CD4-positive, alpha-beta memory T cell (primary cell): Measurements from ENCODE around the gene TOR1AIP1. TPM values are rescaled to one million over a fixed set of nuclear protein-coding genes. Genes with fewer than 3 reads are reported as not detected.
"Not testable (repeated sequence)": the region's sequence is repeated elsewhere in the genome, so short reads cannot be mapped to it uniquely, and the experiment has no call there.

ENCODE experiments used
- CTCF ChIA-PET: fragments of 350-600 bp; sonication (Branson Sonifier 250); formaldehyde crosslinking; loops from one replicate; lab custom pipeline; 2021; ENCODE audit warnings: inconsistent platforms; ENCODE audit not compliant: partially characterized antibody; lab: Charles Lee
- POLR2A ChIA-PET: fragments of 350-600 bp; sonication (Branson Sonifier 250); formaldehyde crosslinking; loops from one replicate; lab custom pipeline; 2021; ENCODE audit not compliant: partially characterized antibody; lab: Charles Lee
- DNase-seq, 5 donors: peaks; one replicate each; pipeline versions ENCODE4 v3.0.0 to v3.0.0-alpha.2; 2020 to 2022; ENCODE audit warnings: mixed read lengths in 1 of 5
- H3K27ac ChIP-seq: one replicate; pipeline ENCODE4 v1.7.0; 2013; ENCODE audit warnings: low read depth, low read length
- H3K27me3 ChIP-seq: 2 replicates; pipeline ENCODE4 v1.7.0; 2013; ENCODE audit warnings: mild to moderate bottlenecking, low read length, moderate library complexity; ENCODE audit not compliant: insufficient read depth
- H3K36me3 ChIP-seq: 2 replicates; pipeline ENCODE4 v1.7.0; 2013; ENCODE audit warnings: mild to moderate bottlenecking, low read length, moderate library complexity; ENCODE audit not compliant: insufficient read depth
- H3K4me1 ChIP-seq: 2 replicates; pipeline ENCODE4 v1.7.0; 2013; ENCODE audit warnings: mild to moderate bottlenecking, low read length, moderate library complexity; ENCODE audit not compliant: insufficient read depth
- H3K4me3 ChIP-seq, 2 donors: one replicate each; pipeline ENCODE4 v1.7.0; 2013; ENCODE audit warnings: low read length in 2 of 2, mild to moderate bottlenecking in 1 of 2
- H3K9me3 ChIP-seq, 2 donors: one replicate each; pipeline ENCODE4 v1.7.0; 2013; ENCODE audit warnings: low read length in 2 of 2, control low read depth in 1 of 2; ENCODE audit not compliant: control insufficient read depth in 1 of 2
- H3K27ac Mint-ChIP-seq, 7 donors: one replicate each; pipeline ENCODE4 v1.8.0; 2020 to 2021; ENCODE audit warnings: mixed read lengths in 7 of 7, mild to moderate bottlenecking in 6 of 7, inconsistent platforms in 3 of 7, moderate library complexity in 3 of 7
- H3K27me3 Mint-ChIP-seq, 2 donors: one replicate each; pipeline ENCODE4 v1.8.0; 2020 to 2021; ENCODE audit warnings: mixed read lengths in 2 of 2
- H3K36me3 Mint-ChIP-seq, 2 donors: one replicate each; pipeline ENCODE4 v1.8.0; 2020 to 2021; ENCODE audit warnings: mixed read lengths in 2 of 2, inconsistent platforms in 1 of 2, mild to moderate bottlenecking in 1 of 2
- H3K4me1 Mint-ChIP-seq, 4 donors: one replicate each; pipeline ENCODE4 v1.8.0; 2020 to 2021; ENCODE audit warnings: mixed read lengths in 4 of 4, mild to moderate bottlenecking in 1 of 4
- H3K4me3 Mint-ChIP-seq, 8 donors: one replicate each; pipeline ENCODE4 v1.8.0; 2020 to 2021; ENCODE audit warnings: mixed read lengths in 8 of 8, mild to moderate bottlenecking in 7 of 8, moderate library complexity in 6 of 8, inconsistent platforms in 3 of 8
- H3K9me3 Mint-ChIP-seq, 8 donors: one replicate each; pipeline ENCODE4 v1.8.0; 2020 to 2021; ENCODE audit warnings: mixed read lengths in 8 of 8, mild to moderate bottlenecking in 5 of 8, inconsistent platforms in 3 of 8, moderate library complexity in 1 of 8
- intact Hi-C: fragments of 100-400 bp; cut with micrococcal nuclease; formaldehyde crosslinking; loops from one replicate; pipeline ENCODE4 v1.15.1; 2023
- polyA plus RNA-seq, 2 donors: library from polyadenylated mRNA; unstranded; fragments of 300-500 nt; fragmentation: Illumina TruSeq; gene quantifications; one replicate each; pipeline ENCODE4 v1.2.3, GENCODE V29; 2021
- total RNA-seq, 2 experiments: library from RNA; stranded (reverse); gene quantifications; one replicate each; pipeline ENCODE4 v1.2.3, GENCODE V29; 2021

Gene TOR1AIP1
- total and polyA plus RNA-seq, 4 experiments from 2014 or later: 53.8 to 90.6 (median 70.1) TPM

DNA sequence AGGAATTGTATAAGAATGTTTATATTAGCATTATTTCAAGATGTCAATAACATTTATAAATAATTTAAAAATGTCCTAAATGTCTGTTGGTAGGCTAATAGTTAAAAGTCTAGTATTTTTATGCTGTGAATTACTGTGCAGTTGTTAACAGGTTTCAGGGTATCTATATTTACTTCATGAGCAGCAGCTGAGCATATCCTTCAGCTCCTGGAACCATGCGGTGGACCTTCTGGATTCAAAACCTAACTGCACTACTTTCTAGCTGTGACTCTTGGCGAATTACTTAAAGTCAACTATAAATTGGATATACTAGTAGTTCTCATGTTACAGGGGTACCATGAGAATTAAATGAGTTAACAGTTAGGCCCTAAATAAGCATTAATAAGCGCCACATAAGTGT, 76.3 kb downstream of the TOR1AIP1 start:
- Mint-ChIP-seq H3K27me3 (no peaks in the 10 kb centered on the region), H3K9me3 (peaks cover 0 to 4% (median 0%) of the 10 kb centered on the region in 8 donors), H3K4me3 (no peak overlapping the region), H3K27ac (no peak overlapping the region), H3K4me1 (peaks cover 38 to 76% (median 56%) of the 10 kb centered on the region in 4 donors), H3K36me3 (peaks cover 14 to 22% of the 10 kb centered on the region in 2 donors)
- Histone ChIP-seq H3K36me3 (no peaks in the 10 kb centered on the region), H3K27ac (no peak overlapping the region), H3K4me3 (no peak overlapping the region), H3K4me1 (peaks cover 47% of the 10 kb centered on the region), H3K9me3 (no peaks in the 10 kb centered on the region), H3K27me3 (no peaks in the 10 kb centered on the region)
- POLR2A ChIA-PET: interaction anchor here (1.2 kb wide), 1 partner anchor 76 kb away, joined by 6 read pairs; the partner anchor contains the start of gene TOR1AIP1
- intact Hi-C loops: loop anchor here (10.0 kb wide), 1 partner anchor 1146 kb away; no protein-coding TSS in a partner anchor
- DNase-seq: no peak
- CTCF ChIA-PET: no interaction called here

DNA sequence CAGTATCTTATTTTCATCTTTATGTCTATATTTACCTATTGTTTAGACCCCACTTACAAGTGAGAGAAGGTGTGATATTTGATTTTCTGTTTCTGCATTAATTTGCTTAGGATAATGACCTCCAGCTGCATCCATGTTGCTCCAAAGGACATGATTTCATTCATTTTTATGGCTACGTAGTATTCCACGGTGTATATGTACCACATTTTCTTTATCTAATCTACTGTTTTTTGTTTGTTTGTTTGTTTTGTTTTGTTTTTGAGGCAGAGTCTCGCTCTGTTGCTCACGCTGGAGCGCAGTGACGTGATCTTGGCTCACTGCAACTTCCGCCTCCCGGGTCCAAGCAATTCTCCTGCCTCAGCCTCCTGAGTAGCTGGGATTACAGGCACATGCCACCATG, 80.1 kb downstream of the TOR1AIP1 start:
- H3K36me3 ChIP-seq, intact Hi-C loops, H3K4me3 Mint-ChIP-seq, POLR2A ChIA-PET, H3K9me3 ChIP-seq, H3K9me3 Mint-ChIP-seq, H3K27ac ChIP-seq, H3K27me3 Mint-ChIP-seq, H3K4me3 ChIP-seq, H3K27me3 ChIP-seq, DNase-seq, H3K27ac Mint-ChIP-seq: not testable (repeated sequence)
- H3K4me1 ChIP-seq: peaks cover 37% of the 10 kb centered on the region
- CTCF ChIA-PET: interaction anchor here (1.1 kb wide), 1 partner anchor 16 kb away, joined by 3 read pairs; no protein-coding TSS in a partner anchor
- H3K36me3 Mint-ChIP-seq: peaks cover 22% of the 10 kb centered on the region in 2 donors
- peaks cover 39 to 63% (median 53%) of the 10 kb centered on the region in 4 donors for H3K4me1 Mint-ChIP-seq

DNA sequence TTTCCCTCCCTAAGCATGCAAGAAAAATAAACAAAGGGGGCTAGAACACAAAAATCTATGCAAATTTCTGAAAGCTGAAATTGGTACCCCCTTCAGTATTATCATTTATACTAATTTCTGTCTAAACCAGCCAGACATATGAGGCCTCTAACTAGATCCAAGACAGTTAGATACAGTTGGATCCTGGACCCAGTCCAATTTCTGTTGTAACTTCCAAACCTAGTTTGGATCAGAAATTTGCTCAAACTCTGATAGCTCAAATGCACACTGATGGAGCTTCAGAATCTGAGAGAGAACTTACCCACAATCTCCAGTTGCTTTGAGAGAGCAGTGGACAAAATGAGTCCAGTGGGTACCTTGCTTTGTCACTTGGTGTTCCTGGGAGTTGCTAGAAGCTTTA, 84.5 kb downstream of the TOR1AIP1 start:
- no peak for DNase-seq
- intact Hi-C loops: no loop called here
- H3K27me3 ChIP-seq: no peaks in the 10 kb centered on the region
- H3K36me3 ChIP-seq: no peaks in the 10 kb centered on the region
- Mint-ChIP-seq H3K36me3 (peaks cover 31 to 33% of the 10 kb centered on the region in 2 donors), H3K4me1 (peaks cover 43 to 65% (median 56%) of the 10 kb centered on the region in 4 donors), H3K27me3 (no peaks in the 10 kb centered on the region), H3K9me3 (peaks cover 0 to 8% (median 0%) of the 10 kb centered on the region in 8 donors), H3K27ac (no peak overlapping the region), H3K4me3 (no peak overlapping the region)
- no peaks in the 10 kb centered on the region for H3K9me3 ChIP-seq
- H3K4me1 ChIP-seq: peaks cover 51% of the 10 kb centered on the region
- POLR2A ChIA-PET: interaction anchor here (2.6 kb wide), 1 partner anchor 12 kb away, joined by 12 read pairs; the partner anchor contains the start of gene CEP350
- CTCF ChIA-PET: interaction anchor here (0.8 to 1.4 kb wide), 3 partner anchors 10 to 212 kb away, joined by 3 read pairs; no protein-coding TSS in a partner anchor
- H3K27ac ChIP-seq: no peak overlapping the region
- H3K4me3 ChIP-seq: no peak overlapping the region

GRCh38 chr1:179968284-179968993, 86.4 kb downstream of the TOR1AIP1 start:
- Mint-ChIP-seq H3K4me3 (peak overlapping the region in 3 of 8 donors; percentile 22 to 46 (median 45)), H3K27ac (peak overlapping the region in 1 of 7 donors; percentile 41)

DNA sequence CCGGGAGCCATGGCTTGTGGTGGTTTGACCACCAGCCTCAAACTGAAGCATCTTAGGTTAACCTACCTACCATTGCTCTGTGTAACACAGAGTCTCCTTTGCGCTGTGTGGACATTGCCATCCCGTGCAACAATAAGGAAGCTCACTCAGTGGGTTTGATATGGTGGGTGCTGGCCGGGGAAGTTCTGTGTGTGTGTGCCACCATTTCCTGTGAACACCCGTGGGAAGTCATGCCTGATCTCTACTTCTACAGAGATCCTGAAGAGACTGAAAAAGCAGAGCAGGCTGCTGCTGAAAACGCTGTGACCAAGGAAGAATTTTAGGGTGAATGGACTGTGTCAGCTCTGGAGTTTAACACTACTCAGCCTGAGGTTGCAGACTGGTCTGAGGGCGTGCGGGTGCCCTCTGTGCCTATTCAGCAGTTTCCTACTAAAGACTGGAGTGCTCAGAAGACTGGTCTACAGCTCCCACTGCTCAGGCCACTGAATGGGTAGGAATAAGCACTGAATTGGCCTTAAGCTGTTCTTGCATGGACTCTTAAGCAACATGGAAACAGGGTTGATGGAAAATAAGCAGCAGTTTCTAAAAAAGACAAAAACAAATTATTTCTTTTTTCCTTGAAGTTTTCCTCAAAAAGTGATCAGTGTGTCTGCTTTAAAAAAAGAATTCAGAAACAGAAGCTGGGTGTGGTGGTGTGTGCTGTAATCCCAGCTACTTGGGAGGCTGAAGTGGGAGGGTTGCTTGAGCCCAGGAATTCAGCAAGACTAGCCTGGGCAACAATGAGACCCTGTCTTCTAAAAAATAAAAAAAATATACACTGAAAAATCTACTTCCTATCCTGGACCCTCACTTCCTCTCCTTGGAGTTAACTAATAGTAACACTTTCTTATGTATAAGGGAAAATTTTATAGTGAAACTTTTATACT, 87.2 kb downstream of the TOR1AIP1 start:
- POLR2A ChIA-PET: interaction anchor here (0.9 kb wide), 1 partner anchor 87 kb away, joined by 3 read pairs; the partner anchor contains the start of gene TOR1AIP1
- no peak for DNase-seq
- Histone ChIP-seq H3K27ac (no peak overlapping the region), H3K4me3 (no peak overlapping the region), H3K27me3 (no peaks in the 10 kb centered on the region), H3K36me3 (no peaks in the 10 kb centered on the region), H3K4me1 (peaks cover 36% of the 10 kb centered on the region), H3K9me3 (no peaks in the 10 kb centered on the region)
- no peaks in the 10 kb centered on the region for H3K27me3 Mint-ChIP-seq
- intact Hi-C loops: no loop called here
- peak overlapping the region in 4 of 7 donors; percentile 8 to 44 (median 33) for H3K27ac Mint-ChIP-seq
- peaks cover 23 to 37% of the 10 kb centered on the region in 2 donors for H3K36me3 Mint-ChIP-seq
- peaks cover 41 to 68% (median 55%) of the 10 kb centered on the region in 4 donors for H3K4me1 Mint-ChIP-seq
- peak overlapping the region in 4 of 8 donors; percentile 10 to 46 (median 34) for H3K4me3 Mint-ChIP-seq
- H3K9me3 Mint-ChIP-seq: peaks cover 0 to 8% (median 0%) of the 10 kb centered on the region in 8 donors
- CTCF ChIA-PET: interaction anchor here (1.0 kb wide), 1 partner anchor 8 kb away, joined by 4 read pairs; no protein-coding TSS in a partner anchor

More at GRCh38 chr1:179968284-179968993, 86.4 kb downstream of the TOR1AIP1 start:
- Histone ChIP-seq H3K4me3 (no peak overlapping the region), H3K36me3 (no peaks in the 10 kb centered on the region), H3K4me1 (peaks cover 44% of the 10 kb centered on the region), H3K27me3 (no peaks in the 10 kb centered on the region), H3K27ac (no peak overlapping the region), H3K9me3 (no peaks in the 10 kb centered on the region)
- ChIA-PET POLR2A (no interaction called here), CTCF (interaction anchor here (1.0 kb wide), 1 partner anchor 9 kb away, joined by 4 read pairs; no protein-coding TSS in a partner anchor)
- intact Hi-C loops: no loop called here
- H3K4me1 Mint-ChIP-seq: peaks cover 45 to 68% (median 57%) of the 10 kb centered on the region in 4 donors
- peaks cover 0 to 8% (median 0%) of the 10 kb centered on the region in 8 donors for H3K9me3 Mint-ChIP-seq
- no peaks in the 10 kb centered on the region for H3K27me3 Mint-ChIP-seq
- DNase-seq: no peak
- H3K36me3 Mint-ChIP-seq: peaks cover 23 to 34% of the 10 kb centered on the region in 2 donors
